HepG2 (cell line): ENCODE data around the gene MFSD2B. TPM values are rescaled to one million over a fixed set of nuclear protein-coding genes. Genes with fewer than 3 reads are reported as not detected.

Experiments
- ADNP ChIP-seq: sonication (generic); formaldehyde crosslinking; IDR thresholded peaks from 2 replicates; pipeline ENCODE4 v1.4.0; 2020; ENCODE audit warnings: missing genetic modification reagents
- ARNT2 ChIP-seq: sonication (generic); formaldehyde crosslinking; IDR thresholded peaks from 2 replicates; pipeline ENCODE4 v1.8.0; 2022; ENCODE audit warnings: mild to moderate bottlenecking, low read depth, missing genetic modification reagents, moderate library complexity
- DR1 ChIP-seq: sonication (generic); formaldehyde crosslinking; IDR thresholded peaks from 2 replicates; pipeline ENCODE4 v1.8.0; 2021; ENCODE audit warnings: mild to moderate bottlenecking, missing genetic modification reagents, inconsistent platforms
- PITX1 ChIP-seq: sonication (generic); formaldehyde crosslinking; IDR thresholded peaks from 2 replicates; pipeline ENCODE4 v1.5.1; 2020; ENCODE audit warnings: mild to moderate bottlenecking, missing genetic modification reagents
- RARA ChIP-seq: IDR thresholded peaks from 2 replicates; pipeline ENCODE4 v1.6.1; 2016; ENCODE audit warnings: missing genetic modification reagents, missing compliant biosample characterization
- RXRA ChIP-seq: sonication (generic); formaldehyde crosslinking; IDR thresholded peaks from 2 replicates; pipeline ENCODE4 v1.5.1; 2020; ENCODE audit warnings: missing genetic modification reagents
- SNAPC5 ChIP-seq: sonication (generic); formaldehyde crosslinking; IDR thresholded peaks from 2 replicates; pipeline ENCODE4 v1.8.1; 2023; ENCODE audit warnings: mild to moderate bottlenecking, missing genetic modification reagents, borderline replicate concordance
- ZEB1 ChIP-seq: IDR thresholded peaks from 2 replicates; pipeline ENCODE4 v1.6.1; 2012; ENCODE audit warnings: mild to moderate bottlenecking, low read depth, inconsistent platforms; ENCODE audit not compliant: insufficient replicate concordance
- ZNF24 ChIP-seq: fragments of 450-650 bp; IDR thresholded peaks from 2 replicates; pipeline ENCODE4 v1.6.1; 2017; ENCODE audit warnings: antibody characterized with exemption, mild to moderate bottlenecking
- ZNF446 ChIP-seq: sonication (generic); formaldehyde crosslinking; IDR thresholded peaks from 2 replicates; pipeline ENCODE4 v1.5.0; 2020; ENCODE audit warnings: mild to moderate bottlenecking, missing genetic modification reagents
- ZNF773 ChIP-seq: sonication (generic); formaldehyde crosslinking; IDR thresholded peaks from 2 replicates; pipeline ENCODE4 v1.4.0; 2020; ENCODE audit warnings: missing genetic modification reagents, borderline replicate concordance
- ZNF883 ChIP-seq: sonication (generic); formaldehyde crosslinking; IDR thresholded peaks from 2 replicates; pipeline ENCODE4 v1.5.1; 2020; ENCODE audit warnings: mild to moderate bottlenecking, missing genetic modification reagents; ENCODE audit errors: not compliant biosample characterization
- polyA plus RNA-seq, 8 experiments: library from polyadenylated mRNA; depleted of rRNA in 3 of 8; stranded (reverse) in 7 of 8; unstranded in 1 of 8; fragments of >200 nt; fragmentation: Illumina TruSeq in 4 of 8; extraction: Trizol in 4 of 8; gene quantifications; 2 replicates each; pipeline versions ENCODE4 v1.2.1 to v1.2.3, GENCODE V29; 2011 to 2016; ENCODE audit warnings: low read depth in 4 of 8, missing spikeins in 1 of 8, mixed read lengths in 1 of 8; ENCODE audit not compliant: insufficient read depth in 1 of 8
- total RNA-seq, 5 experiments: library from RNA; depleted of rRNA; stranded (reverse); fragments of >200 nt; fragmentation: Illumina TruSeq; extraction: Trizol; gene quantifications; 2 replicates each; pipeline ENCODE4 v1.2.3, GENCODE V29; 2016; ENCODE audit warnings: low read depth in 1 of 5
- TF ChIP-seq, protein P1 (sequence below): sonication (generic); formaldehyde crosslinking; IDR thresholded peaks from 2 replicates; pipeline ENCODE4 v1.4.0; 2020; ENCODE audit warnings: missing genetic modification reagents, borderline replicate concordance
- TF ChIP-seq, protein P2 (sequence below): IDR thresholded peaks from 2 replicates; pipeline ENCODE4 v1.6.1; 2012; ENCODE audit warnings: low read length, improper control_type of control experiment
- TF ChIP-seq, protein P3 (sequence below): sonication (generic); formaldehyde crosslinking; IDR thresholded peaks from 2 replicates; pipeline ENCODE4 v1.5.0; 2020; ENCODE audit warnings: mild to moderate bottlenecking, missing genetic modification reagents, borderline replicate concordance
- TF ChIP-seq, protein P4 (sequence below): IDR thresholded peaks from 2 replicates; pipeline ENCODE4 v1.4.0; 2020; ENCODE audit warnings: mild to moderate bottlenecking, missing genetic modification reagents

Gene MFSD2B
- total and polyA plus RNA-seq, 2 of the 13 experiments (the other 11 are each of a cell fraction or from before 2014, with no cell fraction given): 0.21 to 0.93 TPM

- TF ChIP-seq DR1 (CRISPR knock-in tag) (no peak), ZNF24 (no peak), ADNP (CRISPR knock-in tag) (no peak), ZNF446 (no peak), ZNF773 (CRISPR knock-in tag) (no peak), ZNF883 (CRISPR knock-in tag) (no peak), PITX1 (CRISPR knock-in tag) (peak; percentile 70), ARNT2 (CRISPR knock-in tag) (0 out of 2 replicates have a peak, but pooled peaks have one; percentile 20), RXRA (CRISPR knock-in tag) (peak; percentile 99), RARA (CRISPR knock-in tag) (peak; percentile 99), ZEB1 (peak; percentile 83), SNAPC5 (CRISPR knock-in tag) (no peak)
- TF ChIP-seq, protein P1, sequence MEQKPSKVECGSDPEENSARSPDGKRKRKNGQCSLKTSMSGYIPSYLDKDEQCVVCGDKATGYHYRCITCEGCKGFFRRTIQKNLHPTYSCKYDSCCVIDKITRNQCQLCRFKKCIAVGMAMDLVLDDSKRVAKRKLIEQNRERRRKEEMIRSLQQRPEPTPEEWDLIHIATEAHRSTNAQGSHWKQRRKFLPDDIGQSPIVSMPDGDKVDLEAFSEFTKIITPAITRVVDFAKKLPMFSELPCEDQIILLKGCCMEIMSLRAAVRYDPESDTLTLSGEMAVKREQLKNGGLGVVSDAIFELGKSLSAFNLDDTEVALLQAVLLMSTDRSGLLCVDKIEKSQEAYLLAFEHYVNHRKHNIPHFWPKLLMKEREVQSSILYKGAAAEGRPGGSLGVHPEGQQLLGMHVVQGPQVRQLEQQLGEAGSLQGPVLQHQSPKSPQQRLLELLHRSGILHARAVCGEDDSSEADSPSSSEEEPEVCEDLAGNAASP (CRISPR knock-in tag): peak; percentile 95; the same call in 1 of the 2 replicates
- TF ChIP-seq, protein P2, sequence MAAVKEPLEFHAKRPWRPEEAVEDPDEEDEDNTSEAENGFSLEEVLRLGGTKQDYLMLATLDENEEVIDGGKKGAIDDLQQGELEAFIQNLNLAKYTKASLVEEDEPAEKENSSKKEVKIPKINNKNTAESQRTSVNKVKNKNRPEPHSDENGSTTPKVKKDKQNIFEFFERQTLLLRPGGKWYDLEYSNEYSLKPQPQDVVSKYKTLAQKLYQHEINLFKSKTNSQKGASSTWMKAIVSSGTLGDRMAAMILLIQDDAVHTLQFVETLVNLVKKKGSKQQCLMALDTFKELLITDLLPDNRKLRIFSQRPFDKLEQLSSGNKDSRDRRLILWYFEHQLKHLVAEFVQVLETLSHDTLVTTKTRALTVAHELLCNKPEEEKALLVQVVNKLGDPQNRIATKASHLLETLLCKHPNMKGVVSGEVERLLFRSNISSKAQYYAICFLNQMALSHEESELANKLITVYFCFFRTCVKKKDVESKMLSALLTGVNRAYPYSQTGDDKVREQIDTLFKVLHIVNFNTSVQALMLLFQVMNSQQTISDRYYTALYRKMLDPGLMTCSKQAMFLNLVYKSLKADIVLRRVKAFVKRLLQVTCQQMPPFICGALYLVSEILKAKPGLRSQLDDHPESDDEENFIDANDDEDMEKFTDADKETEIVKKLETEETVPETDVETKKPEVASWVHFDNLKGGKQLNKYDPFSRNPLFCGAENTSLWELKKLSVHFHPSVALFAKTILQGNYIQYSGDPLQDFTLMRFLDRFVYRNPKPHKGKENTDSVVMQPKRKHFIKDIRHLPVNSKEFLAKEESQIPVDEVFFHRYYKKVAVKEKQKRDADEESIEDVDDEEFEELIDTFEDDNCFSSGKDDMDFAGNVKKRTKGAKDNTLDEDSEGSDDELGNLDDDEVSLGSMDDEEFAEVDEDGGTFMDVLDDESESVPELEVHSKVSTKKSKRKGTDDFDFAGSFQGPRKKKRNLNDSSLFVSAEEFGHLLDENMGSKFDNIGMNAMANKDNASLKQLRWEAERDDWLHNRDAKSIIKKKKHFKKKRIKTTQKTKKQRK: no peak
- TF ChIP-seq, protein P3, sequence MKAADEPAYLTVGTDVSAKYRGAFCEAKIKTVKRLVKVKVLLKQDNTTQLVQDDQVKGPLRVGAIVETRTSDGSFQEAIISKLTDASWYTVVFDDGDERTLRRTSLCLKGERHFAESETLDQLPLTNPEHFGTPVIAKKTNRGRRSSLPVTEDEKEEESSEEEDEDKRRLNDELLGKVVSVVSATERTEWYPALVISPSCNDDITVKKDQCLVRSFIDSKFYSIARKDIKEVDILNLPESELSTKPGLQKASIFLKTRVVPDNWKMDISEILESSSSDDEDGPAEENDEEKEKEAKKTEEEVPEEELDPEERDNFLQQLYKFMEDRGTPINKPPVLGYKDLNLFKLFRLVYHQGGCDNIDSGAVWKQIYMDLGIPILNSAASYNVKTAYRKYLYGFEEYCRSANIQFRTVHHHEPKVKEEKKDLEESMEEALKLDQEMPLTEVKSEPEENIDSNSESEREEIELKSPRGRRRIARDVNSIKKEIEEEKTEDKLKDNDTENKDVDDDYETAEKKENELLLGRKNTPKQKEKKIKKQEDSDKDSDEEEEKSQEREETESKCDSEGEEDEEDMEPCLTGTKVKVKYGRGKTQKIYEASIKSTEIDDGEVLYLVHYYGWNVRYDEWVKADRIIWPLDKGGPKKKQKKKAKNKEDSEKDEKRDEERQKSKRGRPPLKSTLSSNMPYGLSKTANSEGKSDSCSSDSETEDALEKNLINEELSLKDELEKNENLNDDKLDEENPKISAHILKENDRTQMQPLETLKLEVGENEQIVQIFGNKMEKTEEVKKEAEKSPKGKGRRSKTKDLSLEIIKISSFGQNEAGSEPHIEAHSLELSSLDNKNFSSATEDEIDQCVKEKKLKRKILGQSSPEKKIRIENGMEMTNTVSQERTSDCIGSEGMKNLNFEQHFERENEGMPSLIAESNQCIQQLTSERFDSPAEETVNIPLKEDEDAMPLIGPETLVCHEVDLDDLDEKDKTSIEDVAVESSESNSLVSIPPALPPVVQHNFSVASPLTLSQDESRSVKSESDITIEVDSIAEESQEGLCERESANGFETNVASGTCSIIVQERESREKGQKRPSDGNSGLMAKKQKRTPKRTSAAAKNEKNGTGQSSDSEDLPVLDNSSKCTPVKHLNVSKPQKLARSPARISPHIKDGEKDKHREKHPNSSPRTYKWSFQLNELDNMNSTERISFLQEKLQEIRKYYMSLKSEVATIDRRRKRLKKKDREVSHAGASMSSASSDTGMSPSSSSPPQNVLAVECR (CRISPR knock-in tag): peak; percentile 69
- TF ChIP-seq, protein P4, sequence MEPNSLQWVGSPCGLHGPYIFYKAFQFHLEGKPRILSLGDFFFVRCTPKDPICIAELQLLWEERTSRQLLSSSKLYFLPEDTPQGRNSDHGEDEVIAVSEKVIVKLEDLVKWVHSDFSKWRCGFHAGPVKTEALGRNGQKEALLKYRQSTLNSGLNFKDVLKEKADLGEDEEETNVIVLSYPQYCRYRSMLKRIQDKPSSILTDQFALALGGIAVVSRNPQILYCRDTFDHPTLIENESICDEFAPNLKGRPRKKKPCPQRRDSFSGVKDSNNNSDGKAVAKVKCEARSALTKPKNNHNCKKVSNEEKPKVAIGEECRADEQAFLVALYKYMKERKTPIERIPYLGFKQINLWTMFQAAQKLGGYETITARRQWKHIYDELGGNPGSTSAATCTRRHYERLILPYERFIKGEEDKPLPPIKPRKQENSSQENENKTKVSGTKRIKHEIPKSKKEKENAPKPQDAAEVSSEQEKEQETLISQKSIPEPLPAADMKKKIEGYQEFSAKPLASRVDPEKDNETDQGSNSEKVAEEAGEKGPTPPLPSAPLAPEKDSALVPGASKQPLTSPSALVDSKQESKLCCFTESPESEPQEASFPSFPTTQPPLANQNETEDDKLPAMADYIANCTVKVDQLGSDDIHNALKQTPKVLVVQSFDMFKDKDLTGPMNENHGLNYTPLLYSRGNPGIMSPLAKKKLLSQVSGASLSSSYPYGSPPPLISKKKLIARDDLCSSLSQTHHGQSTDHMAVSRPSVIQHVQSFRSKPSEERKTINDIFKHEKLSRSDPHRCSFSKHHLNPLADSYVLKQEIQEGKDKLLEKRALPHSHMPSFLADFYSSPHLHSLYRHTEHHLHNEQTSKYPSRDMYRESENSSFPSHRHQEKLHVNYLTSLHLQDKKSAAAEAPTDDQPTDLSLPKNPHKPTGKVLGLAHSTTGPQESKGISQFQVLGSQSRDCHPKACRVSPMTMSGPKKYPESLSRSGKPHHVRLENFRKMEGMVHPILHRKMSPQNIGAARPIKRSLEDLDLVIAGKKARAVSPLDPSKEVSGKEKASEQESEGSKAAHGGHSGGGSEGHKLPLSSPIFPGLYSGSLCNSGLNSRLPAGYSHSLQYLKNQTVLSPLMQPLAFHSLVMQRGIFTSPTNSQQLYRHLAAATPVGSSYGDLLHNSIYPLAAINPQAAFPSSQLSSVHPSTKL: peak; percentile 89
Measured at GRCh38 chr2:24022324-24022974, 12.6 kb downstream of the MFSD2B start (continued).
